ENCODE results near the gene RNF112. TPM values are rescaled to one million over a fixed set of nuclear protein-coding genes. Genes with fewer than 3 reads are reported as not detected.

Gene RNF112
- total and polyA plus RNA-seq, 2 of the 8 experiments (the other 6 are each of a cell fraction or from before 2014, with no cell fraction given) = 1.1 to 2.2 TPM

DNA sequence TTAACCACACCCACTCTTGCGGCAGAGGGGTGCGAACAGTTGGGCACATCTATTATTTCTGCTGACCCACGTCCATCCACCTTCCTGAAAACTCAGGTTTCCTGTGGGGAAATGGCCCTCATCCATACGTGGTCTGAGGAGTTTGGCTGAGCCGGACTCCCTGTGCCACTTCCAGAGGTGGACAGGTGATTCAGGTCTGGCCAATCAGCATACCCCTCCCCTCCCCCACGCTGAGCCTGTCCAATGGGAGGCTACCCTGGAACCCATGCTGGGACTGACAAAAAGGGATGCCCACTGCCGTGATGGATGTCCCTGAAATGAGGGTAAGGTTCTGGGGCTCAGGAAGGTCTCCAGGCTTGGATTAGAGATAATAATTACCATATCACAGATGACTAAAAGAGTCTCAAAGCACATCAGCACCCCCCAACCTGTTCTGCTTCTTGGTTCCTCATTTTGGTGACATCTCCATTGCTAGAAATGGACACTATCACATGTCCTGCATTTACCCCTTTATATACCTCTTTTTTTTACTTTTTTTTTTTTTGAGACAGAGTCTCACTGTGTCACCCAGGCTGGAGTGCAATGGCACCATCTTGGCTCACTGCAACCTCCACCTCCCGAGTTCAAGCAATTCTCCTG, 38.0 kb upstream of the RNF112 start (continued):
- TF ChIP-seq, protein P1, sequence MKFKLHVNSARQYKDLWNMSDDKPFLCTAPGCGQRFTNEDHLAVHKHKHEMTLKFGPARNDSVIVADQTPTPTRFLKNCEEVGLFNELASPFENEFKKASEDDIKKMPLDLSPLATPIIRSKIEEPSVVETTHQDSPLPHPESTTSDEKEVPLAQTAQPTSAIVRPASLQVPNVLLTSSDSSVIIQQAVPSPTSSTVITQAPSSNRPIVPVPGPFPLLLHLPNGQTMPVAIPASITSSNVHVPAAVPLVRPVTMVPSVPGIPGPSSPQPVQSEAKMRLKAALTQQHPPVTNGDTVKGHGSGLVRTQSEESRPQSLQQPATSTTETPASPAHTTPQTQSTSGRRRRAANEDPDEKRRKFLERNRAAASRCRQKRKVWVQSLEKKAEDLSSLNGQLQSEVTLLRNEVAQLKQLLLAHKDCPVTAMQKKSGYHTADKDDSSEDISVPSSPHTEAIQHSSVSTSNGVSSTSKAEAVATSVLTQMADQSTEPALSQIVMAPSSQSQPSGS (IDR thresholded peaks at IDR 0.05; ENCODE audit: low read length) = no peak
- no peak for TF ChIP-seq JUN (IDR thresholded peaks at IDR 0.05; ENCODE audit: low read depth, low read length)
- TF ChIP-seq RBBP5 (IDR thresholded peaks at IDR 0.05; ENCODE audit: borderline replicate concordance, low read depth, low read length) = no peak
- TF ChIP-seq ASH2L (IDR thresholded peaks at IDR 0.05; ENCODE audit: low read length) = no peak
- TF ChIP-seq YY1 (IDR thresholded peaks at IDR 0.05; ENCODE audit: low read depth, low read length) = no peak
- TF ChIP-seq GABPA (IDR thresholded peaks at IDR 0.05; ENCODE audit: borderline replicate concordance, insufficient read depth, low read length) = no peak

All from H1 (cell line).